SK-N-DZ (cell line): ENCODE measurements around the gene SLX9.
A peak's percentile ranks its signal among the peaks of the same experiment; 100 is the strongest.
"Not testable (repeated sequence)": the region's sequence is repeated elsewhere in the genome, so short reads cannot be mapped to it uniquely, and the experiment has no call there.

Experiments
- DNase-seq: peaks from one replicate; pipeline ENCODE4 v3.0.0-alpha.2; 2015; ENCODE audit warnings: low spot score

SLX9 gene

GRCh38 chr21:44914176-44914874 is 25.5 kb upstream of the SLX9 start:
- no peak for DNase-seq

GRCh38 chr21:44916965-44917364 is 22.9 kb upstream of the SLX9 start:
- no peak for DNase-seq

GRCh38 chr21:44917446-44918106 is 22.3 kb upstream of the SLX9 start:
- DNase-seq: no peak

GRCh38 chr21:44918107-44918470 is 21.7 kb upstream of the SLX9 start:
- no peak for DNase-seq

GRCh38 chr21:44918581-44919033 is 21.2 kb upstream of the SLX9 start:
- no peak for DNase-seq

GRCh38 chr21:44919111-44919912 is 20.5 kb upstream of the SLX9 start:
- DNase-seq: no peak

GRCh38 chr21:44919913-44920693 is 19.7 kb upstream of the SLX9 start:
- DNase-seq: no peak

- no peak for DNase-seq
Measured at GRCh38 chr21:44920694-44921604, 18.9 kb upstream of the SLX9 start, which contains the start of gene ITGB2. Gene ITGB2, minus strand, starts transcription at chr21:44920899. Its CDS starts 10,117 bp downstream, at chr21:44910782.

GRCh38 chr21:44921928-44922327 is 17.9 kb upstream of the SLX9 start:
- DNase-seq: no peak

GRCh38 chr21:44923480-44924084 is 16.2 kb upstream of the SLX9 start:
- no peak for DNase-seq

GRCh38 chr21:44924606-44925377 is 15.0 kb upstream of the SLX9 start:
- DNase-seq: no peak

GRCh38 chr21:44925378-44925755 is 14.5 kb upstream of the SLX9 start:
- DNase-seq: no peak

GRCh38 chr21:44926331-44927101 is 13.3 kb upstream of the SLX9 start:
- peak; percentile 29 for DNase-seq

GRCh38 chr21:44927259-44927586 is 12.6 kb upstream of the SLX9 start:
- DNase-seq: no peak

- no peak for DNase-seq
Measured at GRCh38 chr21:44927587-44928461, 12.0 kb upstream of the SLX9 start.

- DNase-seq: not testable (repeated sequence)
Measured at GRCh38 chr21:44928500-44929241, 11.2 kb upstream of the SLX9 start.

GRCh38 chr21:44929242-44929798 is 10.5 kb upstream of the SLX9 start:
- no peak for DNase-seq
